IMR-90 (cell line): ENCODE measurements around the gene KCNN3. TPM values are rescaled to one million over a fixed set of nuclear protein-coding genes. Genes with fewer than 3 reads are reported as not detected.

ENCODE experiments used
- ATAC-seq: fragments of 200-7000 bp; cut with Tn5 transposase; 2 replicates; pipeline ENCODE4 v1.9.1; 2020; ENCODE audit warnings: low read depth, mild to moderate bottlenecking, moderate library complexity
- BruUV-seq: library from RNA; stranded (reverse); fragments of 400-500 nt; replicated peaks from 2 replicates; lab custom pipeline; 2021; lab: Mats Ljungman, UMichigan
- CTCF ChIA-PET: fragments of 300-600 bp; formaldehyde crosslinking; extraction: SDS; loops from one replicate; lab custom pipeline; 2021; ENCODE audit warnings: antibody characterized with exemption; lab: Yijun Ruan, JAX
- POLR2A ChIA-PET: fragments of 300-600 bp; sonication (Branson Sonifier 250); formaldehyde crosslinking; loops from one replicate; lab custom pipeline; 2022; ENCODE audit warnings: antibody characterized with exemption; ENCODE audit not compliant: unreplicated experiment; lab: Charles Lee
- DNase-seq: peaks from one replicate; pipeline ENCODE4 v3.0.0; 2013
- H2AFZ ChIP-seq: replicated peaks from 2 replicates; pipeline ENCODE3; 2013; ENCODE audit warnings: low read length, mild to moderate bottlenecking; ENCODE audit not compliant: poor library complexity
- H2AK5ac ChIP-seq: 2 replicates; pipeline ENCODE4 v1.6.1; 2013; ENCODE audit warnings: low read depth, low read length, inconsistent platforms
- H2AK9ac ChIP-seq: replicated peaks from 2 replicates; pipeline ENCODE3; 2013; ENCODE audit warnings: mild to moderate bottlenecking, low read depth, low read length, moderate library complexity; ENCODE audit not compliant: poor library complexity
- H2BK120ac ChIP-seq: 2 replicates; pipeline ENCODE4 v1.6.1; 2013; ENCODE audit warnings: low read depth, low read length, inconsistent platforms
- H2BK15ac ChIP-seq: 3 replicates; pipeline ENCODE4 v1.6.1; 2013; ENCODE audit warnings: low read depth, low read length, inconsistent platforms
- H2BK20ac ChIP-seq: 2 replicates; pipeline ENCODE4 v1.6.1; 2013; ENCODE audit warnings: low read depth, mild to moderate bottlenecking, inconsistent platforms, low read length, moderate library complexity
- H2BK5ac ChIP-seq: 2 replicates; pipeline ENCODE4 v1.6.1; 2013; ENCODE audit warnings: mild to moderate bottlenecking, low read depth, low read length, inconsistent platforms; ENCODE audit not compliant: poor library complexity, severe bottlenecking
- H3K14ac ChIP-seq: replicated peaks from 2 replicates; pipeline ENCODE4 v1.6.1; 2013; ENCODE audit warnings: low read depth, low read length, inconsistent platforms
- H3K18ac ChIP-seq: 2 replicates; pipeline ENCODE4 v1.6.1; 2013; ENCODE audit warnings: low read depth, low read length, control low read depth
- H3K23ac ChIP-seq: 2 replicates; pipeline ENCODE4 v1.6.1; 2013; ENCODE audit warnings: low read depth, low read length, inconsistent platforms
- H3K27ac ChIP-seq: 2 replicates; pipeline ENCODE4 v1.5.1; 2013; ENCODE audit warnings: mild to moderate bottlenecking, control low read depth, low read length; ENCODE audit not compliant: insufficient read depth
- H3K27me3 ChIP-seq: 2 replicates; pipeline ENCODE4 v1.6.1; 2013; ENCODE audit warnings: low read length; ENCODE audit not compliant: control insufficient read depth, insufficient read depth
- H3K36me3 ChIP-seq: 2 replicates; pipeline ENCODE4 v1.6.1; 2013; ENCODE audit warnings: low read length, mixed read lengths; ENCODE audit not compliant: control insufficient read depth, insufficient read depth
- H3K4ac ChIP-seq: 2 replicates; pipeline ENCODE4 v1.6.1; 2013; ENCODE audit warnings: low read depth, low read length, inconsistent platforms
- H3K4me1 ChIP-seq: 2 replicates; pipeline ENCODE4 v1.6.1; 2013; ENCODE audit warnings: low read length, mixed read lengths; ENCODE audit not compliant: control insufficient read depth, insufficient read depth
- H3K4me2 ChIP-seq: 2 replicates; pipeline ENCODE4 v1.6.1; 2013; ENCODE audit warnings: low read depth, mild to moderate bottlenecking, control low read depth, low read length, moderate library complexity
- H3K4me3 ChIP-seq: 2 replicates; pipeline ENCODE4 v1.5.1; 2013; ENCODE audit warnings: low read depth, mild to moderate bottlenecking, control low read depth, low read length, moderate library complexity; ENCODE audit not compliant: insufficient read depth
- H3K56ac ChIP-seq: 2 replicates; pipeline ENCODE4 v1.6.1; 2013; ENCODE audit warnings: low read length, inconsistent platforms; ENCODE audit not compliant: insufficient read depth; ENCODE audit errors: extremely low read depth
- H3K79me1 ChIP-seq, 2 experiments: 2 replicates each; pipeline ENCODE4 v1.6.1; 2013; ENCODE audit warnings: low read length in 2 of 2, inconsistent platforms in 1 of 2, low read depth in 1 of 2
- H3K9ac ChIP-seq: 2 replicates; pipeline ENCODE4 v1.6.1; 2013; ENCODE audit warnings: low read depth, low read length, control low read depth
- H3K9me1 ChIP-seq: 2 replicates; pipeline ENCODE4 v1.6.1; 2013; ENCODE audit warnings: low read length, inconsistent platforms; ENCODE audit not compliant: insufficient read depth
- H3K9me3 ChIP-seq: 2 replicates; pipeline ENCODE4 v1.6.1; 2013; ENCODE audit warnings: low read length; ENCODE audit not compliant: control insufficient read depth, insufficient read depth
- H4K20me1 ChIP-seq: 2 replicates; pipeline ENCODE4 v1.6.1; 2013; ENCODE audit warnings: low read length, inconsistent platforms; ENCODE audit not compliant: insufficient read depth
- H4K5ac ChIP-seq: 2 replicates; pipeline ENCODE4 v1.6.1; 2013; ENCODE audit warnings: mild to moderate bottlenecking, low read depth, low read length, control low read depth
- H4K8ac ChIP-seq, 2 experiments: 2 replicates each; pipeline ENCODE4 v1.6.1; 2013; ENCODE audit warnings: low read depth in 2 of 2, low read length in 2 of 2, control low read depth in 1 of 2, inconsistent platforms in 1 of 2
- H4K91ac ChIP-seq: 2 replicates; pipeline ENCODE4 v1.6.1; 2013; ENCODE audit warnings: low read depth, low read length, inconsistent platforms; ENCODE audit not compliant: insufficient read depth
- CEBPB ChIP-seq: IDR thresholded peaks from 2 replicates; pipeline ENCODE4 v1.6.1; 2012; ENCODE audit warnings: low read depth, low read length, improper control_type of control experiment
- CHD1 ChIP-seq: IDR thresholded peaks from 2 replicates; pipeline ENCODE4 v1.6.1; 2012; ENCODE audit warnings: low read depth, low read length, improper control_type of control experiment
- MAZ ChIP-seq: IDR thresholded peaks from 2 replicates; pipeline ENCODE4 v1.6.1; 2012; ENCODE audit warnings: low read depth, mild to moderate bottlenecking, low read length, improper control_type of control experiment, moderate library complexity, borderline replicate concordance
- POLR2A ChIP-seq: IDR thresholded peaks from 2 replicates; pipeline ENCODE4 v1.6.1; 2012; ENCODE audit warnings: mild to moderate bottlenecking, low read depth, low read length
- RAD21 ChIP-seq: IDR thresholded peaks from 2 replicates; pipeline ENCODE4 v1.6.1; 2012; ENCODE audit warnings: low read length, improper control_type of control experiment
- RCOR1 ChIP-seq: IDR thresholded peaks from 2 replicates; pipeline ENCODE4 v1.6.1; 2012; ENCODE audit warnings: mild to moderate bottlenecking, low read length, improper control_type of control experiment; ENCODE audit not compliant: insufficient replicate concordance
- SMC3 ChIP-seq: fragments of 150-350 bp; IDR thresholded peaks from 2 replicates; pipeline ENCODE4 v1.6.1; 2016; ENCODE audit warnings: low read depth, mild to moderate bottlenecking, antibody characterized with exemption, low read length, moderate library complexity
- WGBS, 2 experiments: methylation state at CpG; one replicate each; pipeline versions ENCODE4 v1.1.5 to v1.1.7; 2013; ENCODE audit warnings: missing lambda C conversion rate in 2 of 2; ENCODE audit not compliant: insufficient read length in 1 of 2; ENCODE audit errors: extremely low coverage in 2 of 2; 5-methylcytosine and 5-hydroxymethylcytosine counted together
- dilution Hi-C: fragments of 300-500 bp; cut with HindIII; formaldehyde crosslinking; loops from one replicate; pipeline ENCODE4 v1.14.3; 2018; ENCODE audit warnings: low sequenced_read_pairs; ENCODE audit not compliant: unreplicated experiment
- in situ Hi-C: fragments of 300-500 bp; cut with MboI; formaldehyde crosslinking; loops from 3 replicates; pipeline ENCODE4 v1.14.3; 2019; ENCODE audit warnings: low sequenced_read_pairs, inconsistent platforms, mixed read lengths
- intact Hi-C: fragments of 100-400 bp; cut with micrococcal nuclease; formaldehyde crosslinking; loops from 2 replicates; pipeline ENCODE4 v1.10.0; 2022
- polyA plus RNA-seq, 3 experiments: library from polyadenylated mRNA; depleted of rRNA; stranded (reverse); fragments of >200 nt; gene quantifications; 2 replicates each; pipeline ENCODE4 v1.2.3, GENCODE V29; 2012; ENCODE audit warnings: low replicate concordance in 1 of 3
- total RNA-seq: library from RNA; depleted of rRNA; stranded (reverse); fragments of >200 nt; gene quantifications from 2 replicates; pipeline ENCODE4 v1.2.3, GENCODE V29; 2012
- TF ChIP-seq, protein P1 (sequence below): conservative IDR thresholded peaks from 2 replicates; pipeline ENCODE4 v1.5.1; 2012; ENCODE audit warnings: mild to moderate bottlenecking, low read depth, low read length, improper control_type of control experiment

The KCNN3 gene
- total and polyA plus RNA-seq, 2 of the 4 experiments (the other 2 are of a cell fraction): 0.02 TPM; not detected in 1

DNA sequence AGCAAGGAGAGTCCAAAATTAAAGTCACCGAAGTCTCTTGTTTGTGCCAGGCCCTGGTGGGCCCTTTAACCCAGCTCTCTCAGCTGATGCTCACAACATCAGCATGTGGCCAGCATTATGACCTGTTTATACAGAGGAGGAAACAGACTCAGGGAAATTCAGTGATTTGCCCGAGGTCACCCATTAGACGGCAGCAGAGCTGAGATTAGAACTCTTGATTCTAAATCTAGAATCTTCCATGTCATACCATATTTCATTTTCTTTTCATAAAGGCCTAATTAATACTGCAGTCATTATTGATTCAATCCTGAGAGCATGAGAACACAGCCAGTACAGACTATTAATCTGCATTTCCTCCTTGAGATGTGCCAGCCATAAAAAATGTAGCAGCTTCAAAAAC lies 63.7 kb downstream of the KCNN3 start:
- Histone ChIP-seq H3K27me3 (peaks cover 89% of the 10 kb centered on the region), H3K4me2 (no peak overlapping the region), H2AFZ (no peak overlapping the region), H4K91ac (no peak overlapping the region), H3K9me1 (no peaks in the 10 kb centered on the region), H3K18ac (no peak overlapping the region), H2BK15ac (no peak overlapping the region), H4K5ac (no peak overlapping the region), H3K36me3 (no peaks in the 10 kb centered on the region), H4K8ac (no peak overlapping the region), H3K9me3 (no peaks in the 10 kb centered on the region), H2BK20ac (no peak overlapping the region), H2AK5ac (no peak overlapping the region), H2BK5ac (no peak overlapping the region), H2AK9ac (no peak overlapping the region), H3K23ac (no peak overlapping the region), H3K4me3 (no peak overlapping the region), H3K14ac (no peak overlapping the region), H2BK120ac (no peak overlapping the region), H3K56ac (no peak overlapping the region), H3K4me1 (no peaks in the 10 kb centered on the region), H3K9ac (no peak overlapping the region), H4K20me1 (no peaks in the 10 kb centered on the region), H3K4ac (no peak overlapping the region), H3K79me1 (no peaks in the 10 kb centered on the region), H3K27ac (no peak overlapping the region)
- no TSS peak for BruUV-seq
- ATAC-seq: no peak
- POLR2A ChIA-PET: no interaction called here
- TF ChIP-seq RCOR1 (no peak), CEBPB (no peak), POLR2A (no peak), CHD1 (no peak), SMC3 (no peak), RAD21 (no peak), MAZ (no peak)
- TF ChIP-seq, protein P1, sequence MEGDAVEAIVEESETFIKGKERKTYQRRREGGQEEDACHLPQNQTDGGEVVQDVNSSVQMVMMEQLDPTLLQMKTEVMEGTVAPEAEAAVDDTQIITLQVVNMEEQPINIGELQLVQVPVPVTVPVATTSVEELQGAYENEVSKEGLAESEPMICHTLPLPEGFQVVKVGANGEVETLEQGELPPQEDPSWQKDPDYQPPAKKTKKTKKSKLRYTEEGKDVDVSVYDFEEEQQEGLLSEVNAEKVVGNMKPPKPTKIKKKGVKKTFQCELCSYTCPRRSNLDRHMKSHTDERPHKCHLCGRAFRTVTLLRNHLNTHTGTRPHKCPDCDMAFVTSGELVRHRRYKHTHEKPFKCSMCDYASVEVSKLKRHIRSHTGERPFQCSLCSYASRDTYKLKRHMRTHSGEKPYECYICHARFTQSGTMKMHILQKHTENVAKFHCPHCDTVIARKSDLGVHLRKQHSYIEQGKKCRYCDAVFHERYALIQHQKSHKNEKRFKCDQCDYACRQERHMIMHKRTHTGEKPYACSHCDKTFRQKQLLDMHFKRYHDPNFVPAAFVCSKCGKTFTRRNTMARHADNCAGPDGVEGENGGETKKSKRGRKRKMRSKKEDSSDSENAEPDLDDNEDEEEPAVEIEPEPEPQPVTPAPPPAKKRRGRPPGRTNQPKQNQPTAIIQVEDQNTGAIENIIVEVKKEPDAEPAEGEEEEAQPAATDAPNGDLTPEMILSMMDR: no peak
- in situ Hi-C loops: no loop called here
- intact Hi-C loops: no loop called here
- CTCF ChIA-PET: no interaction called here
- no peak for DNase-seq
- dilution Hi-C loops: no loop called here
- 57% methylated on average over 3 of the region's 3 CpGs; no CpG with 5 or more reads in 1 of the 2 experiments for WGBS, 2 experiments
